ENCODE results near the gene ZNF467.
A peak's percentile ranks its signal among the peaks of the same experiment; 100 is the strongest.

Gene ZNF467

DNA sequence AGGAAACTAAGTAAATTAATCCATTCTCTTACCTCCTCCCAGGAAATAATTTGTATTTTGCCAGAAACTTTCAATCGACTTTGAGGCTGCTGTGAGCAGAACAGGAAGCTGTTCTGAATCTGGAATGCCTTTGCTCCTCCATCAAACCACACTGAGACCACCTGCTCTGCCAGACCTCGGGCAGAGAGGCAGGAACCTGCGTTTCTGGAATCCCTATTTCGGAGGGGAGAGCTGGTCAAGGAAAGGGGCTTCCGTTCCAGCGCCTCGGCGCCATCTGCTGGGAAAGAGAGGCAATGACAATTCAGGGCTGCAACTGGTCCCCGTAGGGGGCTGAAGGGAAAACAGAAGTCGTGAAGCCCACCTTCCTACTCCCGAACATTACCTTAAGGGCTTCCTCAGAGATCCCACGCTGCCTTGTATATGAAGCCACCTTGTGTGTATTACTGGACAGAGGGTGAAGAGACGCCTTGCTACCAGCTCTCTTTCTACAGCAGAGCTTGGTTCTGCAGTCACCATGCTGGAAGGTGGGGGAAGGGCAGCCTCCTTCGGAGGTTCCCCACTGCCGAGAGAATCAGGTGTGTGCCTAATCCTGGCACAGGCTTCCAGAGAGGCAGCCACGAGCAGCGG is 31.2 kb downstream of the ZNF467 start:
- DNase-seq = peak; percentile 73

DNA sequence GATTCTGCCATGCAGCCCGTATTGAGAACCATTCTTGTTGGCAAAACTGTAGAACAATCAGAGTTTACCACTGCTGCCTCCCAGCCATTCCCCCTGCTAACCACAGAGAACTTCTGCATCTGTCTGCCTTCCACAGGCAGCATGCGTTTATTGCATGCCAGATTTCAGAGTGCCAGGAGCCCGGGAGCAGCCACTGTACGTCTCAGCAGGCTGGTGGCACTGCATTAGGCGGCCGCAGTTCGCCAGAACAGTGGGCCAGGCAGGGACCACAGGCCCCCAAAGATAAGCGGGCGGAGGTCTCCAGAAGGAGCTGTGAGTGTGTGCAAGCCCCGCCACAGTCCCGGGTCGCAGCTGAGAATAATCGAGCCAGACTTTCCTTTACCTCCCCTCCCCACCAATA is 31.8 kb downstream of the ZNF467 start:
- peak; percentile 48 for DNase-seq

DNA sequence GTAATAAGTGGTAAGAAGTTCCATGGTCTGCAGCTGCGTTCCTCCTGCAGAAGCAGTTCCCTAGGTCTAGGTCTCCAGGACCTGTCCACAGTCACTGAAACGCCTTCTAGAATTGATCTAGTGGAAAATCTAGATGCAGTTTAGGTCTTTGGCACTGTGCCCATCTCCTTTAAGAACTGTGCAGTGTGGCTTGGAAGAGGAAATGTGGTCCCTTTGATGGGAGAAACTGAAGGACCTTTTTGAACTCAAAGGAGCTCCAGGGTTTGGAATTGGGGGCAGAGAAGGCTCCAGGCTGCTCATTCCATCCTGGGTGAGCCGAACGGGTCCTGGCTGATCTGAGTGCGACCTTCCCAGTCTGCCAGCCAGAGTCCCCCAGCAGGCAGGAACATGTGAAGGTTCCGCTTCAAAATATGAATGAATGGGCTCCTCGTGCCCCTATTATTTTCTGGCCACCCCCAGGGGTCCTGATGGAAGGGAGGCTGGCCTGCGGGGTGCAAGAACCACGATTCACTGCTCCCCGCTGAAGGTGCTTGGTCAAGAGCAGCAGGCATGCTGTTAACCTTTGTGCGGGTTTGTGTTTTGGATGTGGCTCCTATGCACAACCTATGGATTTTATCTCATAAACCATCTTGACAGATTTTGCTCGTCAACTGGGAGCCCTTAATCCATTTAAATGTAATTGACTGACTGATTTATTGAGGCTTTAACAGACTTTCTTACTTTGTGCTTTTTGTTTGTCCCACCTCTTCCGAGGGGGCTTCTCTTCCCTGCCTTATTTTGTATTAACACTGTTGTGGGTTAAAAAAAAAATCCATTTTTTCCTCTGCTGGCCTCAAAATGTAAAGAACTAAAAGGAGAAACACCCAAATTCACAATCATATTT is 36.7 kb downstream of the ZNF467 start:
- DNase-seq = no peak

DNA sequence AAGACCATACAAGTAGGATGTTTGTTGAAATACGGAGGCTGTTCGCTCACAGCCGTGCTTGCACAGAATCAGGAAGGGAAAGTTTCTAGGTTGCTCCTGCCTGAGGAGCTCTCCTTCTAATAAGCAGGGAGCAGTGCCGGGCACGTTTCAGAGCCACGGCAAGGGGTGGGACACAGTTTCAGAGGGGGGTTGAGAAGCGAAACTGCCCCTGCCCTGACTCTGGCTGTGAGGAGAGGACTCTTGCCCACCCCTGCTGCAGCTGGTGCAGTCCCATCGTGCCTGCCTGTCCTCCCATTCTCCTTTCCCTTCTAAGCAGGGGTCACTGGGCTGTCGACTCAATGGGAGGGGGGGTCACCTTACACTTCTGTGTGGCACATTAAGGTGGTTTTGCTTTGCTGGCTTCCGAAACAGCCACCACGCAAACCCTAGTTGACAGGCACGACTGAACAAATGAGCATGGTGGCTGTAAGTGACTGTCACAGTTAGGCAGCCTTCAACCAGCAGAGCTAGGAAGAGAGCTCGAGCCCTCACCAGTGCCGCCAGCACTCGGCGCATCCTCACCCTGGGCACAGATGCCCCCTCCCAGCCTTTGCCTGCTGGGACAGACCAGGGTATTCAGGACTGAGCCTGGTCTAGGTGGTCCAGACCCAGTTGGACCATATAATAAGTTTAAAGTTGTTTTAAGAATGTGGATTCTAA is 37.5 kb downstream of the ZNF467 start:
- no peak for DNase-seq

DNA sequence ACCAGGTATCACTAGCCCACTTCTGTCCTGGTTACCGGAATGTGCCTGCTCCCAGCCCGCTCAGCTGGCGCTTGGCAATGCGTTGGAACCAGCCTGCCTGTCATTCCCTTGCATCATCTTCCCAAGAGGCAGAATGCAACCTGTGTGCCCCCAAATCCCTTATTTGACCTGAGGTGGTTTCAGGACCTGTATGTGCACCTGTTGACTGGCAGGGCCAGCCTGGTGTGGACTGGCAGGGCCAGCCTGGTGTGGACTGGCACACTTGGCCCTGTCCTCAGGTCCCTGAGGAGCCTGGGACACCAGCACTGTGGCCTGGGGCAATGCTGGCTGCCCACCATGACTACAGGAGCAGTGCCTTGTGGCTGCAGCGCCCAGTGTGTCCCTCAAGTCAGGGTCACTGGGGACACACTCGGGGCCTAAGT is 38.2 kb downstream of the ZNF467 start:
- no peak for DNase-seq

DNA sequence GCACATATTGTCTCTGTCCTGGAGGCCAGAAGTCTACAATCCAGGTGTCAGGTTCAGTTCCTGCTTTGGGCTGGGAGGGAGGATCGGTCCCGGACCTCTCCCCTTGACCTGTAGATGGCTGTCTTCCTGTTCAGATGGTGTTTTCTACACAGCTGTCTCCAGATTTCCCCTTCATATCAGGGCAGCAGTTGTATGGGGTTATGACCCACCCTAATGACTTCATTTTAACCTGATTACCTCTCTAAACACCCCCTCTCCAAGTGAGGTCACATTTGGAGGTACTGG is 38.7 kb downstream of the ZNF467 start:
- DNase-seq = no peak

DNA sequence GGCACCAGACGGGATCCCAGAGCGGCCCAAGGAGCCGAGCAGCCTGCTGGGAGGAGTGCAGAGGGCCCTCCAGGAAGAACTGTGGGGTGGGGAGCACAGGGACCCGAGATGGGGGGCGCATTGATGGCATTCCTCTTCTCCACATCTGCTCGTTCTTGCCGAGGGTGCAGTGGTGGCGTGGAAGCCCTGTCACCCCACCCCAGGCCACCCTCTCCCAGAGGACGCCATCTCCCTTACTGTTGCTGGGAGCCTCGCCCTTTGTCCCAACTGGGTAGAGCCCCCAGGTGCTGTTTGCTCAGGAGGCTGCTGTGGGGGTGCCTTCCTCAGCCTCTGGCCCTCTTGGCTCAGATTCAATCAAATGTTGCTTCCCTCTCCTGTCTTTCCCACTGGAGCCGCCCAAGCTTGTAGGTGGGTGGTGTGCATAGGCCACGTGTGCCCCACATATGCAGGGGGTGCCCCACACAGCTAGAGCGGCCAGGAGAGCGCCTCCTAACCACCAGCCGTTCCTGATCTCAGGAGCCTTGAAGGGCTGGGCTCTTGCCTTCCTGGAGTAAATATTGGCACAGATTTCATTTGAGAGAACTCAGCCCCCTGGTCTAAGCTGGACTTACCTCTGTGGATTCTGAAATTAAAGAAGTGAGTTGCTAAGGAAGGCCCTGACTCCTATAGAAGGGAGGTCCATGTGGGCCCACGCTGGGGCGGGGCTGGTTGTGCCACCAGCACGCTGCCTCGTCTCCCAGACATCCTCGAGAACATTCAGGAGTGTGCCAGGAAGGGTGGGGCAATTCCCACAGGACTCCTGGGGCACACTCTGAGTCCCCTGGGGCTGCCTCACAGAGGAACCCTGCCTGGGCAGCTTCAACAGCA is 39.2 kb downstream of the ZNF467 start:
- DNase-seq = no peak

DNA sequence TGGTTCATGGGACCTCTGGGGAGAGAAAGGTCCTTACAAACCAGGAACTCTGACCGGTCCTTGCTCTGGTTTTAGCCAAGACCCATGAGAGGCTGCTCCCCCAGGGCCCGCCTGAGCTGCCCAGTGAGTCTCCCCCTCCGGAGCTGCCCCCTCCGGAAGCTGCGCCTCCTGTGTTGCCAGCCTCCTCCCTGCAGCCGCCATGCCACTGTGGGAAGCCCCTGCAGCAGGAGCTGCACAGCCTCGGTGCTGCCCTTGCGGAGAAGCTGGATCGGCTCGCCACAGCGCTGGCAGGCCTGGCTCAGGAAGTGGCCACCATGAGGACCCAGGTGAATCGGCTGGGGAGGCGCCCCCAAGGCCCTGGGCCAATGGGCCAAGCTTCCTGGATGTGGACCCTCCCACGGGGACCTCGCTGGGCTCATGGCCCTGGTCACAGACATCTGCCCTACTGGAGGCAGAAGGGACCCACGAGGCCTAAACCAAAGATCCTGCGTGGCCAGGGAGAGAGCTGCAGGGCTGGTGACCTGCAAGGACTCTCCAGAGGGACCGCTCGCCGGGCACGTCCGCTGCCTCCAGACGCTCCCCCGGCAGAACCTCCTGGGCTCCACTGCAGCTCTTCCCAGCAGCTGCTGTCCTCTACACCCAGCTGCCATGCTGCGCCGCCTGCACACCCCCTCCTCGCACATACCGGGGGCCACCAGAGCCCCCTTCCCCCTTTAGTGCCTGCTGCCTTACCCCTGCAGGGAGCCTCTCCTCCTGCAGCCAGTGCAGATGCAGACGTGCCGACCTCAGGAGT is 40.1 kb downstream of the ZNF467 start:
- DNase-seq = no peak

DNA sequence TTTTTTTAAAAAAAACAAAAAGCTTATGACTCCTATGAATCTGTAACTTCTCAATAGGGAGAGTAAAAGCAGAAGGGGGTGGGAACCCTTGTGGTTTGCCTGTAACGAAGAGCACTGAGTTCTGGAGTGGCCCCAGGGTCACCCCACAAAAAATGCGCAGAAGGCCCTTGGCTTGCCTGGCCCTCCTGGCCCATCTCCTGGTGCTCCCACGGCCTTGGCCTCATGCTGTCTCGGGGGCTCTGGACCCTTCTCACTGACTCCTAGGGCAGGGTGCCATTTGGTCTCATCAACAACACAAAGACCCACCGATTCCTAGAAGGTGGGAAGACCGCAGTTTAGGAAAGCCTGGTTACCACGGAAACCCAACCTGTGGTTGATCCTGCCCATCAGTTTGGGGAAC is 40.8 kb downstream of the ZNF467 start:
- DNase-seq = no peak

DNA sequence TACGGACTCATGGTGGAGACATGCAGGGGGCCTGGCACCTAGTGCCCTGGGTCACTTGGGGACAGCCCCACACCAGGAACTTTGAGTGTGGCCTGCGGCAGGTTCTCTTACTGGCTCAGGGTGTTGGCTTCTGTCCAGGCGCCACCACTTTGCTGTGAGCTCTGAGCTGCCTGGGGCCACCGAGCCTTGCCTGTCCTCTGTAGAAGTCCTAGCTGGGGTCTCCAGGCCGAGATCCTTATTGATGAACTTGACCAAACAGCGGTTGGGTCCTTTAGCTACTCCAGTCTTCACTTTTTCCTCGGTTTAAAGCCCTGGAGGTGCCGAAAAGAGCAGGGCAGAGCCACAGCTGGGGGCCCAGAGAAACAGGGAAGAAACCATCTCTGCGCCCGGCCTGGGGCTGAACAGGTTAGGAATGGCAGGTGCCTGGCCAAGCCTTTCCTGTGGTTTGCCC is 41.3 kb downstream of the ZNF467 start:
- no peak for DNase-seq

DNA sequence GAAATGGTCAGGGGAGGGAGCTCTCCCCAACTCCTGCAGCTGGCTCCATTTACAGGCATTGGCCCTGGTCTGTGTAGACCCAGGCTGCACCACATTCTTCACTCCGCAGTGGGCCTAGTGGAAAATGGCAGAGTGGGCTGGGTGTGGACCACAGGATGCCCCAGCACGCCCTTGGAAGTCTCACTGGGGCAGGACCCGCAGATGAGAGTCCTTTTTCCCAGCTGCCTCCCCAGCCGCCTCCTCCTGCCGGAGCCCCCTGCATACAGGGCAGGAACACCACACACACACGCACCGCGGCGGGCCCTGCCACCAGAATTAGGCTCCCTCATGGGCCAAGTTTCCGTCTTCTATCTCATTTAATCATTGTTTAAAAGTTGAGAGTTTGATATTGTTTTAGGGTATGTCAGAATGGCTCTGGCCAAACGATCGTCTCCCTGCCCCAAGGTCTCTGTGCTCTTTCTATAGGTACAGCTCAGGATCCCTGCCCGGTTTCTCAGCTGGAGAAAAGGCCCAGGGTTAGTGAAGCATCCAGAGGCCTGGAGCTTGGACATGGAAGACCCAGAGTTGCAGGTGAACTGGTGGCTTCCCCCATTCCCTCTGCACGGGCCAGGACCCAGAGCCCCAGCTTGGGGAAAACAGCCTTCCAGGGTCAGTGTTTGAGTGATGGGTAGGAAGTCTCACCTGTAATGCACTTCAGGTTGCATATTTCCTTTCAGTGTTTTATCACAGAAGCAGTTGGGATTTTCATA is 42.0 kb downstream of the ZNF467 start:
- no peak for DNase-seq

DNA sequence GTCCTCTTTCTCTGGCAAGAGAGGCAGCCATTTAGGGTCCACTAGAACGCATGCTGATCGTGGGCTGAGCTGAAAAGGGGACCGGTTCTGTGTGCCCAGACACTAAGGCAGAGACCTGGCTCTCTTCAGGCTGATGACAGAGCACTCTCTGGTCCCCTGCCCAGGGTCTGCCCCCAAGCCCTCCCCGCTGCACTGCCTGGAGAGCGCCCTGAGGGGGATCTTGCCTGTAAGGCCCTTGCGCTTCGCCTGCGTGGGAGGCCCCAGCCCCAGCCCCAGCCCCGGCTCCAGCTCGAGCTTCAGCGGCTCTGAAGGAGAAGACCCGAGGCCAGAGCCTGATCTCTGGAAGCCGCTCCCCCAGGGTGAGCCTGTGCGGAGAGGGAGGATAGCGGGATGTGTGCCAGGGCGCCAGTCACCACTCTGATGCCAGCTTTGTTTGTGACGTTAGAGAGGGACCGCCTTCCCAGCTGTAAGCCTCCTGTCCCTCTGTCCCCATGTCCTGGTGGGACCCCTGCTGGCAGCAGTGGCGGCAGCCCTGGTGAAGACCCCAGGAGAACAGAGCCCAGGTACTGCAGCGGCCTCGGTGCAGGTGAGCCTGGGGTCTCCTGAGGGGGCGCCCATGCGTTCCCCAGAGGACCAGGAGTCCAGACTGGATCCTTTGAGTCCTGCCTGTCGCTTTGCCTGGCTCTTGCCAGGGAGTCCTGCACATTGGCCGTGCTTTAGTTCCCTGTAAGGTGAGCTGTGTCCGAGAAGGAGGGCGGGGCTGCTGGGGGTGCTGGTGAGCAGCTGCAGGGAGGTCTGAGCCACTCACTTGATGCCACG is 43.2 kb downstream of the ZNF467 start:
- DNase-seq = no peak

DNA sequence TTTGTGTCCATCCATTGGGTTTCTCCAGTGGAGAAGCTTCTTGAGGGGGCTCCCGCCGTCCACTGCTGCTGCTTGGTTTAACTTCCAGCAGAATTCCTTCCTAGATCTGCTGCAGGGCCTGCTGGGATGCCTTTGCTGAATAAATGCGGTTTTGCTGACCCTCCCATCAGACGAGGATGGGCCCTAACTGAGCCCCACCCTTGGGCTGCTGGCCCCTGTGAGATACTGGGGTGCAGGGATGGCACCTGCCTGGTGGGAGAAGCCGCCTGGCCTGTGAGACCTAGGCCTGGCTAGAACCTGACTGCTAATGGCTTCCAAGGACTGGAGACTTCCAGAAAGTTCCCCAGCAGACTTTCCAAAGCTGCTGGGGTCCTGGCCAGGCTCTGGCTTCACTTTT is 43.8 kb downstream of the ZNF467 start:
- DNase-seq = no peak

DNA sequence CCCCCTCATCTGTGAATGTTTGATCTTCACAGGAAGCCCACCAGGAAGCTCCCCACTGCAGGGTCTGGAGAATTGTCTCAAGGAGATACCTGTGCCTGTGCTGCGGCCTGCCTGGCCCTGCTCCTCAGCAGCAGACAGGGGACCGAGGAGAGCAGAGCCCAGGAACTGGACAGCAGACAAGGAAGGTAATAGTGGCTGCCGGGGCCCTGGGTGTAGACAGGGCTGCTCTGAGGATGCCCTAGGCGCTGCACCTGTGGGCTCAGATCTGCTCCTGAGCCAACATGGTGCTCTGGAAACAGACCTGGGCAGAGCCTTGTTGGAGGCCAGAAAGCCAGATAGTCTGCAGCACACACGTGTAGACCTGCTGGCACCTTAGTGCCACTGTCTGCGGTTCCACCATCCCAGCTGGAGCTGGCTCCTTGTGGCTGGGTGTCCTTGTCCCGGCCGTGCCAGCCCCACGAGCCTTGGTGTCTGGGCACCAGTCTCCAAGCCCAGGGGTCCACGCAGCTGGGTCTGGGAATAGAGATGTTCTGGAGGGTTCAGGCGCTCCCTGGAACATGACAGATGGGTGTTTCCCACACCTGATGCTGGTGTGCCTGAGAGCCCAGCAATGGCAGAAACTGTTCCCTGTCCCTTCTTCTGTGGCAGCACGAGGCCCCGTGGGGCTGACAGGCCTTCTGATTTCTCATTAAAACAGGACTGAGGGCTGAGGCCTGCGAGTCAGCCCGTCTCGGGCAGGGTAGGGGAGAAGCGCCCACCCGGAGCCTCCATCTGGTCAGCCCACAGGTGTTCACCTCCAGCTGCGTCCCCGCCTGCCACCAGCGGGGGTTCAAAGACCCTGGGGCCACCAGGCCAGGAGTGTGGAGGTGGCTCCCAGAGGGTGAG is 44.7 kb downstream of the ZNF467 start:
- DNase-seq = no peak

DNA sequence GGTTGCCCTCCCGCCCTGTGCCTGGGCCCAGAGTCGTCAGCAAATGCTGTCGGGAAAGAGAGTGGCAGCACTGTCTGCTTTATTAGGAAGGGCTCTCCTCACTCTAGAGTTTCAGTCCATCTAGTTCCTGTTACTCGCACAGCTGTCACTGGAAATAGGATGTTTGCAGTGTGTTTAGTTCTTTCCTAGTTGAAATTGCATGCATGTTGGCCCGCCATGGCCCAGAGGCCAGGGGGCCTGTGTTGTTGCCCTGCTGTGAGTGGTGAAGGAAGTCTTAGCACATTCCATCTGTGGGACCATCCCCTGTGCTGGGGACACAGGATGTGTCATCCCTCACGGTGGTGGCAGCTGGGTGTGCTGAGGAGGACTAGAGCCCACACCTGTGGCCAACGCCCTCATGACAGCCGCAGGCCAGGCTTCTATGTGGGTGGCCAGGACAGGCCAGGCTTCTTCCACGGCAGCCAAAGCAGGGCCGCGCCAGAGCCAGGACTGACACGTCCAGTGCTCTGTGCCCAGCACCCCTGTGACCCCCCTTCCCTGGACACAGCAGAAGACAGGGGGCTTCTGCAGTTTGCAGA is 45.4 kb downstream of the ZNF467 start:
- DNase-seq = no peak

DNA sequence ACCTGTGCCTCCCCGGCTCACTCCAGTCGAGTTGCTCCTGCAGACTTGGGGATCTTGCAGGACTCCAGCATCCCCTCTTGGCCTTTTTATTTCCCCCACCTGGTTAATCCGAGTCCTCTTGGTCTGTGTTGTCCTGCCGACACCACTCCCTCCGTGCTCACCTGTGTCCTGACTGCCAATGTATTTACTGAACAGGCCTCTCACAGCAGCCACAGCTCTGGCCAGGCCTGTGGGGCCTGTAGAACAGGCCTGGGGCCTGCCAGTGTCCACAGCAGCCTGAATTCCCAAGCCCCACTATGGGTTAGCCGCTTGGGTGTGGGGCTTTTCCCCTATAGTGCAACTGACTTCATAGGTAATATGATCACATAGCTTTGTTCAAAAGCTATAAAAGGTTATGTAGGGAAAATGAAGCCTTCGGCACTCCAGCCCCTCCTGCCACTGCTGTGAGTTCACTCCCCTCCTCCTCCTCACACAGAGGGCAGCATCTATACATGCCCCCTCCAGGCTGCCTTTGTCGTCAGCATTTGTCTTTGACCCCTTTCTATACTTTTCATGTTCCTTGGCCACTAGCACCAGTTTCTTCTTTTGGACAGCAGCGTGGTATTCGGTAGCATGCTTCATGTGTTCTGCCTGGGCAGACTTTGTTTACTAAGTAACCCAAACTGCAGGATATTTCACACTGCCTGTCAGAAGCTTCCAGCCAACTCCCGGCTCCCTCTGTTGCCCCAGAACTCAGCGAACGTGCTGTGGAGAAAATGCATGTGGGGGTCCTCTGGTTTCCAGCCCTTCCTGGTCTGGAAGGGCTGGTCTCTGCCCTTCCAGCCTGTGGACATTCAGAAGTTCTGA is 46.1 kb downstream of the ZNF467 start:
- DNase-seq = no peak

DNA sequence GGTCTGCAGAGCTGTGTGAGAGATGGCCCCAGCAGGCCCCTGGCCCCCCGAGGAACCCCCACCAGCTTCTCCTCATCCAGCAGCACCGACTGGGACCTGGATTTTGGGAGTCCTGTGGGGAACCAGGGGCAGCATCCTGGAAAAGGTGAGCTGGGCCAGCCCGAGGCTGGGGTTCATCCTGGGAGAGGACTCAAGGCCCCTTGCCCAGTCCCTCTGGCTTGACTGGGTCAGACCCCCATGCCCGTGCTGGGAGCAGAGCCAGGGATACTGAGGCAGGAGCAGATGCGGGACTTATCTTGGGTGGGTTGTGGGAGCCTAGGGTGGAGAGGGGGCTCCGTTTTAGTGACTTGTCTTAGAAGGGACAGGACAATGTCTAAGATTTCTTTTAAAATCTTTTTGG is 47.5 kb downstream of the ZNF467 start:
- no peak for DNase-seq

DNA sequence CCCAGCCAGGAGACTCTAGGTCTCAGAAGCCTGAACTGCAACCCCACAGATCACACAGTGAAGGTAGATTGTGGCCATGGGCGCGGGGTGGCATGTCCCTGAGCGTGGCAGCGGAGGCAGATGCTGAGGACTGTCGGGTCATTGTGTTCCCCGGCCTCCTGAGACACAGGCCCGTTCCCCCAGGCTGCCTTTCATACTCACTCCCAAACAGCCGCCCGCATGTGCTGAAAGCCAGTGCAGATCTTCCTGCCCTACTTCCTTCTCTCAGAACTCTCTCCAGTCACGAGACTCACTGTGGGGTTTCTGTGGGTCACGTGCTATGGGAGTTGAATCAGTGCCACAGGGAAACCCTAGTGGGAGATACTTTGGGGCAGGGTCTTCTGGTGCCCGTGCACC is 48.0 kb downstream of the ZNF467 start:
- DNase-seq = no peak
